ENCODE results near the gene PCYT2. TPM values are rescaled to one million over a fixed set of nuclear protein-coding genes. Genes with fewer than 3 reads are reported as not detected.

The PCYT2 gene
- total RNA-seq, 1 experiment from 2014 or later, result 31.4 TPM

- DNase-seq (ENCODE audit: low spot score) (no peak), ATAC-seq (no peak)
- H3K27ac Mint-ChIP-seq, result no peak overlapping the region
- peaks cover 10% of the 10 kb centered on the region; the same call in 1 of the 2 replicates for H3K4me1 Mint-ChIP-seq
- POLR2A ChIA-PET, result interaction anchor here (0.7 to 0.8 kb wide), 2 partner anchors 8 kb away, joined by 3 to 4 read pairs; no protein-coding TSS in a partner anchor
- peaks cover 3% of the 10 kb centered on the region; the same call in 1 of the 2 replicates for H3K27me3 Mint-ChIP-seq (ENCODE audit: low read depth)
- peaks cover 10% of the 10 kb centered on the region; the same call in 1 of the 2 replicates for H3K36me3 Mint-ChIP-seq
- CTCF ChIA-PET, result interaction anchor here (1.9 kb wide), 1 partner anchor 89 kb away, joined by 7 read pairs; no protein-coding TSS in a partner anchor
- no peaks in the 10 kb centered on the region for H3K9me3 Mint-ChIP-seq
- no peak overlapping the region for H3K4me3 Mint-ChIP-seq
- TF ChIP-seq, protein P1, sequence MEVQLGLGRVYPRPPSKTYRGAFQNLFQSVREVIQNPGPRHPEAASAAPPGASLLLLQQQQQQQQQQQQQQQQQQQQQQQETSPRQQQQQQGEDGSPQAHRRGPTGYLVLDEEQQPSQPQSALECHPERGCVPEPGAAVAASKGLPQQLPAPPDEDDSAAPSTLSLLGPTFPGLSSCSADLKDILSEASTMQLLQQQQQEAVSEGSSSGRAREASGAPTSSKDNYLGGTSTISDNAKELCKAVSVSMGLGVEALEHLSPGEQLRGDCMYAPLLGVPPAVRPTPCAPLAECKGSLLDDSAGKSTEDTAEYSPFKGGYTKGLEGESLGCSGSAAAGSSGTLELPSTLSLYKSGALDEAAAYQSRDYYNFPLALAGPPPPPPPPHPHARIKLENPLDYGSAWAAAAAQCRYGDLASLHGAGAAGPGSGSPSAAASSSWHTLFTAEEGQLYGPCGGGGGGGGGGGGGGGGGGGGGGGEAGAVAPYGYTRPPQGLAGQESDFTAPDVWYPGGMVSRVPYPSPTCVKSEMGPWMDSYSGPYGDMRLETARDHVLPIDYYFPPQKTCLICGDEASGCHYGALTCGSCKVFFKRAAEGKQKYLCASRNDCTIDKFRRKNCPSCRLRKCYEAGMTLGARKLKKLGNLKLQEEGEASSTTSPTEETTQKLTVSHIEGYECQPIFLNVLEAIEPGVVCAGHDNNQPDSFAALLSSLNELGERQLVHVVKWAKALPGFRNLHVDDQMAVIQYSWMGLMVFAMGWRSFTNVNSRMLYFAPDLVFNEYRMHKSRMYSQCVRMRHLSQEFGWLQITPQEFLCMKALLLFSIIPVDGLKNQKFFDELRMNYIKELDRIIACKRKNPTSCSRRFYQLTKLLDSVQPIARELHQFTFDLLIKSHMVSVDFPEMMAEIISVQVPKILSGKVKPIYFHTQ (CRISPR knock-in tag; IDR thresholded peaks at IDR 0.05), result no peak
- TF ChIP-seq JAZF1 (CRISPR knock-in tag; IDR thresholded peaks at IDR 0.05) (no peak), EMX1 (CRISPR knock-in tag; IDR thresholded peaks at IDR 0.05) (0 out of 2 replicates have a peak, but pooled peaks have one; percentile 46)
- TF ChIP-seq, protein P2, sequence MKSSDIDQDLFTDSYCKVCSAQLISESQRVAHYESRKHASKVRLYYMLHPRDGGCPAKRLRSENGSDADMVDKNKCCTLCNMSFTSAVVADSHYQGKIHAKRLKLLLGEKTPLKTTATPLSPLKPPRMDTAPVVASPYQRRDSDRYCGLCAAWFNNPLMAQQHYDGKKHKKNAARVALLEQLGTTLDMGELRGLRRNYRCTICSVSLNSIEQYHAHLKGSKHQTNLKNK (CRISPR knock-in tag; IDR thresholded peaks at IDR 0.05), result 0 out of 2 replicates have a peak, but pooled peaks have one; percentile 47
These were observed 20.5 kb upstream of the PCYT2 start for GRCh38 chr17:81931557-81932332.

DNA sequence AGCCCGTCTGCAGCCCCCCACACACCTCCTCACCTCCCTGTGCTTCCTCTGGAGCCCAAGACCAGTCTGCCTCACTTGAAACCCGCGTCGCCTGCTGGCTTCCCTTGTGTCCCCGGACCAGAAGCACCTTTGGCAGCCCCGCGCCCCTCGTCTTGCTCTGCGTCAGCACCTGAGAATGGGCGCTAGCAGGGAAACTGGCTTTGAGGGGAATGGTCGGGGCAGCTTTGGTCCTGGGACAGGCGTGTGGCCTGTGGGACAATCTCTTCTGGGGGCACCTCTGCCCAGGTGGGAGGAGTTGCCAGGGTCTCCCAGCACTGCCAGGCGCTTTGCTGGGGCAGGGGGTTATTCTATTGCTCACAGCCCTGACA is 20.0 kb upstream of the PCYT2 start:
- Mint-ChIP-seq H3K27ac (no peak overlapping the region), H3K9me3 (no peaks in the 10 kb centered on the region), H3K4me3 (no peak overlapping the region; the same call in 1 of the 2 replicates), H3K36me3 (peaks cover 10% of the 10 kb centered on the region; the same call in 1 of the 2 replicates), H3K4me1 (peaks cover 9% of the 10 kb centered on the region), H3K27me3 (ENCODE audit: low read depth) (peaks cover 3% of the 10 kb centered on the region; the same call in 1 of the 2 replicates)
- TF ChIP-seq ARID4B (CRISPR knock-in tag; IDR thresholded peaks at IDR 0.05; ENCODE audit: borderline replicate concordance), result no peak
- TF ChIP-seq NR1H2 (CRISPR knock-in tag; IDR thresholded peaks at IDR 0.05), result 0 out of 2 replicates have a peak, but pooled peaks have one; percentile 27
- DNase-seq (ENCODE audit: low spot score) (no peak), ATAC-seq (no peak)
- ChIA-PET POLR2A (interaction anchor here (0.7 kb wide), 1 partner anchor 9 kb away, joined by 3 read pairs; no protein-coding TSS in a partner anchor), CTCF (interaction anchor here (0.9 to 1.9 kb wide), 3 partner anchors 29 to 99 kb away, joined by 3 to 7 read pairs (median 4); no protein-coding TSS in a partner anchor)

GRCh38 chr17:81930142-81931125 is 19.2 kb upstream of the PCYT2 start:
- H3K4me3 Mint-ChIP-seq, result peak overlapping the region; percentile 14; the same call in 1 of the 2 replicates
- ATAC-seq, result no peak
- TF ChIP-seq ZNF423 (CRISPR knock-in tag; IDR thresholded peaks at IDR 0.05) (no peak), NR3C1 (CRISPR knock-in tag; conservative IDR thresholded peaks at IDR 0.05; ENCODE audit: low read depth) (no peak), SP1 (CRISPR knock-in tag; conservative IDR thresholded peaks at IDR 0.05) (no peak), SOX15 (CRISPR knock-in tag; IDR thresholded peaks at IDR 0.05) (no peak), ELF4 (CRISPR knock-in tag; IDR thresholded peaks at IDR 0.05; ENCODE audit: low read depth) (no peak), NFYB (CRISPR knock-in tag; conservative IDR thresholded peaks at IDR 0.05; ENCODE audit: low read depth) (no peak), IRF1 (CRISPR knock-in tag; IDR thresholded peaks at IDR 0.05) (no peak), EMX1 (CRISPR knock-in tag; IDR thresholded peaks at IDR 0.05) (no peak), MYBL2 (CRISPR knock-in tag; IDR thresholded peaks at IDR 0.05) (no peak), GRHL2 (CRISPR knock-in tag; IDR thresholded peaks at IDR 0.05; ENCODE audit: insufficient replicate concordance, severe bottlenecking) (no peak), IRF2 (CRISPR knock-in tag; IDR thresholded peaks at IDR 0.05; ENCODE audit: borderline replicate concordance, low read depth) (no peak)
- TF ChIP-seq, protein P3, sequence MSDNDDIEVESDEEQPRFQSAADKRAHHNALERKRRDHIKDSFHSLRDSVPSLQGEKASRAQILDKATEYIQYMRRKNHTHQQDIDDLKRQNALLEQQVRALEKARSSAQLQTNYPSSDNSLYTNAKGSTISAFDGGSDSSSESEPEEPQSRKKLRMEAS (CRISPR knock-in tag; IDR thresholded peaks at IDR 0.05), result no peak

More at GRCh38 chr17:81930142-81931125, 19.2 kb upstream of the PCYT2 start:
- H3K4me1 Mint-ChIP-seq, result peaks cover 10% of the 10 kb centered on the region
- DNase-seq (ENCODE audit: low spot score), result no peak
- peaks cover 3% of the 10 kb centered on the region; the same call in 1 of the 2 replicates for H3K27me3 Mint-ChIP-seq (ENCODE audit: low read depth)
- H3K36me3 Mint-ChIP-seq, result peaks cover 10% of the 10 kb centered on the region; the same call in 1 of the 2 replicates
- ChIA-PET CTCF (interaction anchor here (0.9 to 2.9 kb wide), 7 partner anchors 13 to 100 kb away, joined by 3 to 13 read pairs (median 4); no protein-coding TSS in a partner anchor), POLR2A (interaction anchor here (0.6 kb wide), 1 partner anchor 10 kb away, joined by 3 read pairs; no protein-coding TSS in a partner anchor)
- no peaks in the 10 kb centered on the region for H3K9me3 Mint-ChIP-seq
- H3K27ac Mint-ChIP-seq, result no peak overlapping the region
